Panc1 (cell line): Measurements from ENCODE around the gene RBMS1.

Experiments used
- CTCF ChIP-seq: fragments of 450-650 bp; IDR thresholded peaks from 2 replicates; pipeline ENCODE4 v1.5.1; 2017; ENCODE audit warnings: mild to moderate bottlenecking
- POLR2AphosphoS5 ChIP-seq: IDR thresholded peaks from 2 replicates; pipeline ENCODE4 v1.6.1; 2012; ENCODE audit warnings: mild to moderate bottlenecking, low read depth, low read length, moderate library complexity
- TCF7L2 ChIP-seq: IDR thresholded peaks from 2 replicates; pipeline ENCODE4 v1.6.1; 2011; ENCODE audit warnings: mild to moderate bottlenecking, low read depth, low read length, inconsistent platforms
- TF ChIP-seq, protein P1 (sequence below), 2 experiments: IDR thresholded peaks; 2 replicates each; pipeline ENCODE4 v1.6.1; 2011 to 2012; ENCODE audit warnings: low read depth in 2 of 2, control low read depth in 1 of 2, low read length in 1 of 2, mild to moderate bottlenecking in 1 of 2, moderate library complexity in 1 of 2; ENCODE audit not compliant: insufficient read depth in 1 of 2

GRCh38 chr2:160267022-160267421 is 226.6 kb downstream of the RBMS1 start:
- TF ChIP-seq CTCF (no peak), POLR2AphosphoS5 (no peak), TCF7L2 (no peak)
- TF ChIP-seq, protein P1, sequence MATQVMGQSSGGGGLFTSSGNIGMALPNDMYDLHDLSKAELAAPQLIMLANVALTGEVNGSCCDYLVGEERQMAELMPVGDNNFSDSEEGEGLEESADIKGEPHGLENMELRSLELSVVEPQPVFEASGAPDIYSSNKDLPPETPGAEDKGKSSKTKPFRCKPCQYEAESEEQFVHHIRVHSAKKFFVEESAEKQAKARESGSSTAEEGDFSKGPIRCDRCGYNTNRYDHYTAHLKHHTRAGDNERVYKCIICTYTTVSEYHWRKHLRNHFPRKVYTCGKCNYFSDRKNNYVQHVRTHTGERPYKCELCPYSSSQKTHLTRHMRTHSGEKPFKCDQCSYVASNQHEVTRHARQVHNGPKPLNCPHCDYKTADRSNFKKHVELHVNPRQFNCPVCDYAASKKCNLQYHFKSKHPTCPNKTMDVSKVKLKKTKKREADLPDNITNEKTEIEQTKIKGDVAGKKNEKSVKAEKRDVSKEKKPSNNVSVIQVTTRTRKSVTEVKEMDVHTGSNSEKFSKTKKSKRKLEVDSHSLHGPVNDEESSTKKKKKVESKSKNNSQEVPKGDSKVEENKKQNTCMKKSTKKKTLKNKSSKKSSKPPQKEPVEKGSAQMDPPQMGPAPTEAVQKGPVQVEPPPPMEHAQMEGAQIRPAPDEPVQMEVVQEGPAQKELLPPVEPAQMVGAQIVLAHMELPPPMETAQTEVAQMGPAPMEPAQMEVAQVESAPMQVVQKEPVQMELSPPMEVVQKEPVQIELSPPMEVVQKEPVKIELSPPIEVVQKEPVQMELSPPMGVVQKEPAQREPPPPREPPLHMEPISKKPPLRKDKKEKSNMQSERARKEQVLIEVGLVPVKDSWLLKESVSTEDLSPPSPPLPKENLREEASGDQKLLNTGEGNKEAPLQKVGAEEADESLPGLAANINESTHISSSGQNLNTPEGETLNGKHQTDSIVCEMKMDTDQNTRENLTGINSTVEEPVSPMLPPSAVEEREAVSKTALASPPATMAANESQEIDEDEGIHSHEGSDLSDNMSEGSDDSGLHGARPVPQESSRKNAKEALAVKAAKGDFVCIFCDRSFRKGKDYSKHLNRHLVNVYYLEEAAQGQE (IDR thresholded peaks at IDR 0.05; ENCODE audit: insufficient read depth in 1 of 2, low read depth in 2 of 2, low read length in 1 of 2), result no peak
